Astrocyte of the spinal cord (primary cell): Measurements from ENCODE around the gene MB21D2.
"Not testable (repeated sequence)": the region's sequence is repeated elsewhere in the genome, so short reads cannot be mapped to it uniquely, and the experiment has no call there.

Experiments
- DNase-seq: peaks from one replicate; pipeline ENCODE4 v3.0.0; 2011; ENCODE audit warnings: low read depth, low spot score
- H3K4me3 ChIP-seq: 2 replicates; pipeline ENCODE4 v1.5.1; 2011; ENCODE audit warnings: low read depth, mild to moderate bottlenecking, low read length, moderate library complexity
- in situ Hi-C: cut with HindIII; loops from 2 replicates; pipeline ENCODE4 v1.10.0; 2017; ENCODE audit warnings: low sequenced_read_pairs
- TF ChIP-seq, protein P1 (sequence below): IDR thresholded peaks from 2 replicates; pipeline ENCODE4 v1.5.1; 2012; ENCODE audit warnings: low read depth, mild to moderate bottlenecking, low read length, inconsistent platforms

MB21D2 gene, protein sequence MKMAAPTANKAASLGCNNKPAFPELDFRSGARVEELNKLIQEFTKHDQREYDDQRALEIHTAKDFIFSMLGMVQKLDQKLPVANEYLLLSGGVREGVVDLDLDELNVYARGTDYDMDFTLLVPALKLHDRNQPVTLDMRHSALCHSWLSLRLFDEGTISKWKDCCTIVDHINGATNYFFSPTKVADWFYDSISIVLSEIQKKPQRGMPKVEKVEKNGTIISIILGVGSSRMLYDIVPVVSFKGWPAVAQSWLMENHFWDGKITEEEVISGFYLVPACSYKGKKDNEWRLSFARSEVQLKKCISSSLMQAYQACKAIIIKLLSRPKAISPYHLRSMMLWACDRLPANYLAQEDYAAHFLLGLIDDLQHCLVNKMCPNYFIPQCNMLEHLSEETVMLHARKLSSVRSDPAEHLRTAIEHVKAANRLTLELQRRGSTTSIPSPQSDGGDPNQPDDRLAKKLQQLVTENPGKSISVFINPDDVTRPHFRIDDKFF

DNA sequence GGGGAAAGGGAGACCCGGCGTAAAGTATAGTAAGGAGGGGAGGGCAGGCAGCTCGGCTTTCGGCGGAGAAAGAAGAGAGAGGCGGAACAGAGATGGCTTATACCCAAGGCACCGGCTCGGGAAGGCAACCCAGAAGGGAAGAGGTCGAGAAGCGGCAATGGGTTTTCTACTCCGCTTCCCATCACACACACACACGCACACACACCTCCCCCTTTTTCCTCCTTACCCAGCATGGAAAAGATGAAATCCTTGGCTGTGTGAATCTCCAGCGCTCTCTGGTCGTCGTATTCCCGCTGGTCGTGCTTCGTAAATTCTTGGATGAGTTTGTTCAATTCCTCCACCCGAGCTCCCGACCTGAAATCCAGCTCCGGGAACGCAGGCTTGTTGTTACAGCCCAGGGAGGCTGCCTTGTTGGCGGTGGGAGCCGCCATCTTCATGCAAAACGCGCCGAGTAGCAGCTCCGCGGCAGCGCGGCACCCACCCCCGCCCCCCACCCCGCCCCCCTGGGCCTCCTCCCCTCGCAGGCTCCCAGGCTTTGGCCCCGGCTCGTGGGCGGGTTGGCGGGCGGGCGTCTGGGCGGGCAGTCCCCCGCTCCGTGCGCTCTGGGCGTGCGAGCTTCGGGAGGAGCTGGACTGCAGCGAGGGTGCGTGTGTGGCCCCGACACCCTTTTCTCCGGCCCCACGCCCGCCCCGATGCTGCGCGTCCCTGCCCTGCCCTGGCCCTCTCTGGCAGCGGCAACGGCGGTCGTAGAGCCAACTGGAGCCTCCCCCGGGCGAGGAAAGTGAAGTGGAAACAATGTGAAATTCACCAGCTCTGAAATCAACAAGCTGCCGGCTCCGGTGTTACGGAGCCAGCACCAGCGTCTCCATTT lies at the start of gene MB21D2:
MB21D2 (minus strand) TSS at position 453 of the 871 bp plus-strand sequence; CDS start at position 437, 16 bp downstream.
- in situ Hi-C loops: no loop called here
- H3K4me3 ChIP-seq: peak within 1 kb of the TSS; percentile 95
- TF ChIP-seq, protein P1, sequence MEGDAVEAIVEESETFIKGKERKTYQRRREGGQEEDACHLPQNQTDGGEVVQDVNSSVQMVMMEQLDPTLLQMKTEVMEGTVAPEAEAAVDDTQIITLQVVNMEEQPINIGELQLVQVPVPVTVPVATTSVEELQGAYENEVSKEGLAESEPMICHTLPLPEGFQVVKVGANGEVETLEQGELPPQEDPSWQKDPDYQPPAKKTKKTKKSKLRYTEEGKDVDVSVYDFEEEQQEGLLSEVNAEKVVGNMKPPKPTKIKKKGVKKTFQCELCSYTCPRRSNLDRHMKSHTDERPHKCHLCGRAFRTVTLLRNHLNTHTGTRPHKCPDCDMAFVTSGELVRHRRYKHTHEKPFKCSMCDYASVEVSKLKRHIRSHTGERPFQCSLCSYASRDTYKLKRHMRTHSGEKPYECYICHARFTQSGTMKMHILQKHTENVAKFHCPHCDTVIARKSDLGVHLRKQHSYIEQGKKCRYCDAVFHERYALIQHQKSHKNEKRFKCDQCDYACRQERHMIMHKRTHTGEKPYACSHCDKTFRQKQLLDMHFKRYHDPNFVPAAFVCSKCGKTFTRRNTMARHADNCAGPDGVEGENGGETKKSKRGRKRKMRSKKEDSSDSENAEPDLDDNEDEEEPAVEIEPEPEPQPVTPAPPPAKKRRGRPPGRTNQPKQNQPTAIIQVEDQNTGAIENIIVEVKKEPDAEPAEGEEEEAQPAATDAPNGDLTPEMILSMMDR: no peak
- DNase-seq: peak; percentile 90

DNA sequence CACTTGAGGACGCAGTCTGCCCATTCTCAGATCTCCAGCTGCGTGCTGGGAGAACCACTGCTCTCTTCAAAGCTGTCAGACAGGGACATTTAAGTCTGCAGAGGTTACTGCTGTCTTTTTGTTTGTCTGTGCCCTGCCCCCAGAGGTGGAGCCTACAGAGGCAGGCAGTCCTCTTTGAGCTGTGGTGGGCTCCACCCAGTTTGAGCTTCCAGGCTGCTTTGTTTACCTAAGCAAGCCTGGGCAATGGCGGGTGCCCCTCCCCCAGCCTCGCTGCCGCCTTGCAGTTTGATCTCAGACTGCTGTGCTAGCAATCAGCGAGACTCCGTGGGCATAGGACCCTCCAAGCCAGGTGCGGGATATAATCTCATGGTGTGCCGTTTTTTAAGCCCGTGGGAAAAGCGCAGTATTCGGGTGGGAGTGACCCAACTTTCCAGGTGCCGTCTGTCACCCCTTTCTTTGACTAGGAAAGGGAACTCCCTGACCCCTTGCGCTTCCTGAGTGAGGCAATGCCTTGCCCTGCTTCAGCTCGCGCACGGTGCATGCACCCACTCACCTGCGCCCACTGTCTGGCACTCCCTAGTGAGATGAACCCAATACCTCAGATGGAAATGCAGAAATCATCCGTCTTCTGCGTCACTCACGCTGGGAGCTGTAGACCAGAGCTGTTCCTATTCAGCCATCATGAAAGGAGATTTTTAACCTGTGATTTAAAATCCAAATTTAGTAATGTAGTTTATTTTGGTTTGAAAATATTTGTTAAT lies 47.5 kb upstream of the MB21D2 start:
- H3K4me3 ChIP-seq, in situ Hi-C loops, DNase-seq: not testable (repeated sequence)

DNA sequence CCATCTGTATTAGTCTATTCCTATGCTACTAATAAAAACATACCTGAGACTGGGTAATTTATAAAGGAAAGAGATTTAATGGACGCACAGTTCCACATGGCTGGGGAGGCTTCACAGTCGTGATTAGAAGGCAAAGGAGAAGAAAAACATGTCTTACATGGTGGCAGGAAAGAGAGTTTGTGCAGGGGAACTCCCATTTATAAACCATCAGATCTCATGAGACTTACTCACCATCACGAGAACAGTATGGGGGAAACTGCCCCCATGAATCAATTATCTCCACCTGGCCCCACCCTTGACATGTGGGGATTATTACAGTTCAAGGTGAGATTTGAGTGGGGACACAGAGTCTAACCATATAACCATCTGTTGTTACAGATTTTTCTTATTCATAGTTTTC lies 42.1 kb upstream of the MB21D2 start:
- no peak for DNase-seq
- no peak overlapping the region for H3K4me3 ChIP-seq
- in situ Hi-C loops: no loop called here
- TF ChIP-seq, protein P1: no peak

DNA sequence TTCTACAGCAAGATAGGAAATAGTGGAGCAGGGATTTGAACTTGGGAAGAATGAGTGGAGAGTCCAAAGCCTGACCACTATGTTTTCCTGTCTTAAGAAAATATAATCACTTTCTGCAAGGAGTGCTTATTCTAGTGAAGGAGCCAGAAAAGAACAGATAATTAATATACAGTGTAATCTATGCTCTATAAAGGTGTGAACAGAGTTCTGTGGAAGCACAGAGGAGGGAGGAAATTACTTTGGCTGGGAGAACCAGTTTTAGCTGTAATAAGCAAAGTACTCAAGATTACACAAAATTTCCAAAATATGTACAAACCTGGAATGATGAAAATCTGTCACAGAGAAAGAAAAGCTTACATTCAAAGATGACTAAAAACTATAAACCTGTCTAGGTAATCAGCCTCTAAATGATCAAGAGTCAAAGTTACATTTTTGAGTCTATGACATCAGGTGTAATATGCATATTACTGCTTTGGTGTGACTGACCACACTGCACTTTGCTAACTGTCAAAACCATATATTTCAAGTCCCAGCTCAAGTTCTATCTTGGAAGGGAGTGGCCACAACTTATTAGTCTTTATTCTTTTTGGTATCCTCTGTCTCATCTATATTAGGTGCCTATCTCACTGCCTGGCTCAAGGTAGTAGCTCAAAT lies 40.7 kb upstream of the MB21D2 start:
- TF ChIP-seq, protein P1: no peak
- H3K4me3 ChIP-seq: no peak overlapping the region
- DNase-seq: no peak
- in situ Hi-C loops: no loop called here

DNA sequence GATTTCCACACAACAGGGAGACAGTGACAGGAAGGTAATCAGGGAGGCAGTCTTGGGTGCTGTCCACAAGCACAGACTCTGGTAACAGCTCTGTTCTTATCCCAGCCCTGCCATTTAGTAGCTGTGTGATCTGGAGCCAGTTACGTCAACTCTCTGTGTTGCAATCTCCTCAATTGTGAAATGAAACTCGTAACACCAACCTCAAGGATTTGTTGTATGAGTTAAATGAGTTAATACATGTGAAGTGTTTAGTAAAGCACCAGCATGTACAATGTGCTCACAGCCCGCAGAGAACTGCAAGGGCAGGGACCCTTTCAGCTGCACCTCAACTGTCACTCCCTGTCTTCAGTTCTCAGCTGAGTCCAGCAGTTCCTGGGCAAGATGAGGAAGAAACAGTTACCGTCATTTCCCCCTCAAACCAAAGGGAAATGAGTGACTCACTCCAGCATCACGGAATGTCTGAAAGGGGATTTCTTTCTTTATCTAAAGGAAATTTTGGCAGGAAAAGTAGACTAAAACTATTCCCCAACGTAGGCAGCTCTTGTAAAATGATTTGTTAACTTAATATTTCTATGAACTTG lies 39.9 kb upstream of the MB21D2 start:
- in situ Hi-C loops: no loop called here
- TF ChIP-seq, protein P1: no peak
- DNase-seq: peak; percentile 90
- no peak overlapping the region for H3K4me3 ChIP-seq

DNA sequence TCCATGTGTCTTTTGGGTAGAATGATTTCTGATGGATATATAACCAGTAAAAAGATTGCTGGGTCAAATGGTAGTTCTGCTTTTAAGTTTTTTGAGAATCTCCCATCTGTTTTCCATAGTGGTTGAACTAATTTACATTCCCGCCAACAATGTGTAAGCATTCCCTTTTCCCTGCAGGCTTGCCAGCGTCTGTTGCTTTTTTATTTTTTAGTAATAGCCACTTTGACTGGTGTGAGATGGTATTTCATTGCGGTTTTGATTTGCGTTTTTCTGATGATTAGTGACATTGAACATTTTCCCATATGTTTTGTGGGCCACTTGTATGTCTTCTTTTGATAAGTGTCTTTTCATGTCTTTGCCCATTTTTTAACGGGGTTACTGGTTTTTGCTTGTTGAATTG lies 36.3 kb upstream of the MB21D2 start:
- no peak for DNase-seq
- H3K4me3 ChIP-seq: no peak overlapping the region
- in situ Hi-C loops: no loop called here
- TF ChIP-seq, protein P1: no peak
